ENCODE measurements around the gene SRI. TPM values are rescaled to one million over a fixed set of nuclear protein-coding genes. Genes with fewer than 3 reads are reported as not detected.

SRI gene
- polyA plus RNA-seq, 4 donors = 131 to 182 (median 139) TPM

- DNase-seq (ENCODE audit: low read depth in 4 of 4, low spot score in 2 of 4) = no peak
These were observed 7.2 kb upstream of the SRI start for GRCh38 chr7:88226886-88227516.

GRCh38 chr7:88226201-88226600 lies 6.4 kb upstream of the SRI start:
- DNase-seq (ENCODE audit: low read depth in 4 of 4, low spot score in 2 of 4) = no peak

- DNase-seq (ENCODE audit: low read depth in 4 of 4, low spot score in 2 of 4) = no peak
These were observed 4.9 kb upstream of the SRI start for GRCh38 chr7:88224601-88225275.

GRCh38 chr7:88223265-88223664 lies 3.4 kb upstream of the SRI start:
- DNase-seq (ENCODE audit: low read depth in 4 of 4, low spot score in 2 of 4) = no peak

GRCh38 chr7:88218836-88219605 lies 817 bp downstream of the SRI start:
- DNase-seq (ENCODE audit: low read depth in 4 of 4, low spot score in 2 of 4) = peak in 2 of 4 donors; percentile 44 to 53

- no peak for DNase-seq (ENCODE audit: low read depth in 4 of 4, low spot score in 2 of 4)
These were observed 1.5 kb downstream of the SRI start for GRCh38 chr7:88218429-88218745.

- DNase-seq (ENCODE audit: low read depth in 4 of 4, low spot score in 2 of 4) = no peak
These were observed 2.0 kb downstream of the SRI start for GRCh38 chr7:88217675-88218428.

- DNase-seq (ENCODE audit: low read depth in 4 of 4, low spot score in 2 of 4) = no peak
These were observed 3.6 kb downstream of the SRI start for GRCh38 chr7:88216276-88216675.

- DNase-seq (ENCODE audit: low read depth in 4 of 4, low spot score in 2 of 4) = no peak
These were observed 4.5 kb downstream of the SRI start for GRCh38 chr7:88215295-88215694.

GRCh38 chr7:88214456-88214855 lies 5.4 kb downstream of the SRI start:
- DNase-seq (ENCODE audit: low read depth in 4 of 4, low spot score in 2 of 4) = no peak

- no peak for DNase-seq (ENCODE audit: low read depth in 4 of 4, low spot score in 2 of 4)
These were observed 6.9 kb downstream of the SRI start for GRCh38 chr7:88212918-88213317.

GRCh38 chr7:88208521-88208920 lies 11.3 kb downstream of the SRI start:
- no peak for DNase-seq (ENCODE audit: low read depth in 4 of 4, low spot score in 2 of 4)

GRCh38 chr7:88206254-88206653 lies 13.6 kb downstream of the SRI start:
- no peak for DNase-seq (ENCODE audit: low read depth in 4 of 4, low spot score in 2 of 4)

GRCh38 chr7:88205179-88205578 lies 14.7 kb downstream of the SRI start:
- DNase-seq (ENCODE audit: low read depth in 4 of 4, low spot score in 2 of 4) = no peak

- no peak for DNase-seq (ENCODE audit: low read depth in 4 of 4, low spot score in 2 of 4)
These were observed 15.2 kb downstream of the SRI start for GRCh38 chr7:88204525-88205110.

- DNase-seq (ENCODE audit: low read depth in 4 of 4, low spot score in 2 of 4) = no peak
These were observed 16.4 kb downstream of the SRI start for GRCh38 chr7:88203401-88203800.

- DNase-seq (ENCODE audit: low read depth in 4 of 4, low spot score in 2 of 4) = no peak
These were observed 17.0 kb downstream of the SRI start for GRCh38 chr7:88202799-88203198.

- no peak for DNase-seq (ENCODE audit: low read depth in 4 of 4, low spot score in 2 of 4)
These were observed 17.6 kb downstream of the SRI start for GRCh38 chr7:88202278-88202677.

GRCh38 chr7:88201305-88201704 lies 18.5 kb downstream of the SRI start:
- no peak for DNase-seq (ENCODE audit: low read depth in 4 of 4, low spot score in 2 of 4)

GRCh38 chr7:88200789-88201188 lies 19.0 kb downstream of the SRI start:
- no peak for DNase-seq (ENCODE audit: low read depth in 4 of 4, low spot score in 2 of 4)

GRCh38 chr7:88200261-88200660 lies 19.6 kb downstream of the SRI start:
- no peak for DNase-seq (ENCODE audit: low read depth in 4 of 4, low spot score in 2 of 4)

All from left renal cortex interstitium (tissue), 4 donors.